ENCODE measurements around the gene RUNX2. TPM values are rescaled to one million over a fixed set of nuclear protein-coding genes. Genes with fewer than 3 reads are reported as not detected.

Gene RUNX2
- total RNA-seq: 2.5 and 3.1 TPM in 2 replicates

GRCh38 chr6:45327956-45328522 is at the start of gene RUNX2:
TSS of gene RUNX2 (plus strand) at chr6:45328330. CDS start at chr6:45328727, 397 bp downstream.

GRCh38 chr6:45377554-45378333 is 49.6 kb downstream of the RUNX2 start, which contains the start of gene SUPT3H:
TSS of gene SUPT3H (minus strand) at chr6:45377934.

Other genes with a start within 250 kb of the RUNX2 start
- 3.4 and 4.2 TPM in 2 replicates for gene SUPT3H, start 49.6 kb downstream of the RUNX2 start, total RNA-seq